ENCODE measurements around the gene IFT122. TPM values are rescaled to one million over a fixed set of nuclear protein-coding genes. Genes with fewer than 3 reads are reported as not detected.

The IFT122 gene
- total RNA-seq, 1 donor from 2014 or later = 19.2 TPM

DNA sequence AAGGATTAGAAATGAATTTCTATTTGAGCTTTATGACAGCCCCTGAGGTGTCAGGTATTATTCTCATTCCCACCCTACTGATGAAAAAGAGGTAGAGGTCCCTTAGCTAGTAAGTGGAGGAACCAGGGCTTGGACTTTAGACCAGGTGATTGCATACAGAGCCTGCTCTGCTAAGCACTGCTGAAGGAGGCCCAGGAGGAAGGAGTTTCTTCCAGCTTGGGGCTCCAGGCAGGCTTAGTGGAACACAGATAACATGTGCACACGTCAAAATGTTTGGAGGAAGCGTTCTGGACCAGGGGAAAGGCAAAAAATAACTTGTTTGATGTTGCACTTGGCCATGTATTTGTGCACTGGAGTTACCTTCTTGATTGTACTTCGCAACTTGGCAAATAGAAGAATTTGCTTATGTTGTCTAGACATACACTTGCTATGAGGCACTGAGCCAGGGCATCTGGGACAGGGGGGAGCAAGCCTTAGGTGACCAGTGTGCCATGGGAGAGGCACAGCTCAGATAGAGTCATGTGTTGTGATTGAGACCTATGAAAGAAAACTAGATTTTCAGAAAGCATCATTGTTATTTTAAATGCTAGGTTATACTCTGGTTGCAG, 22.4 kb downstream of the IFT122 start:
- no peak overlapping the region for H3K27ac Mint-ChIP-seq
- intact Hi-C loops (cut with micrococcal nuclease) = no loop called here
- DNase-seq (no peak), ATAC-seq (ENCODE audit: low read depth) (no peak)
- no peaks in the 10 kb centered on the region for H3K4me1 Mint-ChIP-seq
- CTCF ChIA-PET = no interaction called here
- TF ChIP-seq, protein P1, sequence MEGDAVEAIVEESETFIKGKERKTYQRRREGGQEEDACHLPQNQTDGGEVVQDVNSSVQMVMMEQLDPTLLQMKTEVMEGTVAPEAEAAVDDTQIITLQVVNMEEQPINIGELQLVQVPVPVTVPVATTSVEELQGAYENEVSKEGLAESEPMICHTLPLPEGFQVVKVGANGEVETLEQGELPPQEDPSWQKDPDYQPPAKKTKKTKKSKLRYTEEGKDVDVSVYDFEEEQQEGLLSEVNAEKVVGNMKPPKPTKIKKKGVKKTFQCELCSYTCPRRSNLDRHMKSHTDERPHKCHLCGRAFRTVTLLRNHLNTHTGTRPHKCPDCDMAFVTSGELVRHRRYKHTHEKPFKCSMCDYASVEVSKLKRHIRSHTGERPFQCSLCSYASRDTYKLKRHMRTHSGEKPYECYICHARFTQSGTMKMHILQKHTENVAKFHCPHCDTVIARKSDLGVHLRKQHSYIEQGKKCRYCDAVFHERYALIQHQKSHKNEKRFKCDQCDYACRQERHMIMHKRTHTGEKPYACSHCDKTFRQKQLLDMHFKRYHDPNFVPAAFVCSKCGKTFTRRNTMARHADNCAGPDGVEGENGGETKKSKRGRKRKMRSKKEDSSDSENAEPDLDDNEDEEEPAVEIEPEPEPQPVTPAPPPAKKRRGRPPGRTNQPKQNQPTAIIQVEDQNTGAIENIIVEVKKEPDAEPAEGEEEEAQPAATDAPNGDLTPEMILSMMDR (IDR thresholded peaks at IDR 0.05) = no peak
- no peak overlapping the region for H3K4me3 Mint-ChIP-seq
- POLR2A ChIA-PET = interaction anchor here (0.6 kb wide), 1 partner anchor 541 kb away, joined by 3 read pairs; no protein-coding TSS in a partner anchor
- no peaks in the 10 kb centered on the region for H3K9me3 Mint-ChIP-seq
- H3K36me3 Mint-ChIP-seq (ENCODE audit: low read depth) = peaks cover 12% of the 10 kb centered on the region
- H3K27me3 Mint-ChIP-seq = no peaks in the 10 kb centered on the region

DNA sequence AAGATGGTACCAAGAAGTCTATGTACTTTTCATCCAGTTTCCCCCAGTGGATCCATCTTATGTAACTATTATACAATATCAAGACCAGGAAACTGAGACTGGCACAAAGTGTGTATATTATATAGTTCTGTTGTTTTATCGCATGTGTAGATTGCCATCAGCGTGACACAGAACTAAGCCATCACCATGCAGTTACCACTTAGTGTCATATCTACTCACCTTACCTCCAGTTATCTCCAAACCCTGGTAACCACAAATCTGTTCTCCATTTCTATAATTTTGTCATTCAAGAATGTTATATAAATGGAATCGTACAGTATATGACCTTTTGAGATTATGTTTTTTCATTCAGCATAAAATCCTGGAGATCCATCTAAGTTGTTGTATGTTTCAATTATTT, 23.1 kb downstream of the IFT122 start:
- H3K4me3 Mint-ChIP-seq = no peak overlapping the region
- H3K4me1 Mint-ChIP-seq = no peaks in the 10 kb centered on the region
- ChIA-PET POLR2A (no interaction called here), CTCF (no interaction called here)
- no peaks in the 10 kb centered on the region for H3K27me3 Mint-ChIP-seq
- DNase-seq = no peak
- peaks cover 13% of the 10 kb centered on the region for H3K36me3 Mint-ChIP-seq (ENCODE audit: low read depth)
- no peak overlapping the region for H3K27ac Mint-ChIP-seq
- intact Hi-C loops (cut with micrococcal nuclease) = no loop called here
- TF ChIP-seq, protein P1 (IDR thresholded peaks at IDR 0.05) = no peak
- no peak for ATAC-seq (ENCODE audit: low read depth)
- no peaks in the 10 kb centered on the region for H3K9me3 Mint-ChIP-seq

GRCh38 chr3:129463716-129464115, 23.7 kb downstream of the IFT122 start:
- Mint-ChIP-seq H3K4me3 (no peak overlapping the region), H3K27ac (no peak overlapping the region), H3K4me1 (no peaks in the 10 kb centered on the region), H3K9me3 (no peaks in the 10 kb centered on the region), H3K36me3 (ENCODE audit: low read depth) (peaks cover 13% of the 10 kb centered on the region), H3K27me3 (no peaks in the 10 kb centered on the region)
- TF ChIP-seq, protein P1 (IDR thresholded peaks at IDR 0.05) = no peak
- DNase-seq = no peak
- no peak for ATAC-seq (ENCODE audit: low read depth)
- intact Hi-C loops (cut with micrococcal nuclease) = no loop called here
- POLR2A ChIA-PET = interaction anchor here (0.5 kb wide), 1 partner anchor 1419 kb away, joined by 3 read pairs; no protein-coding TSS in a partner anchor
- CTCF ChIA-PET = no interaction called here

DNA sequence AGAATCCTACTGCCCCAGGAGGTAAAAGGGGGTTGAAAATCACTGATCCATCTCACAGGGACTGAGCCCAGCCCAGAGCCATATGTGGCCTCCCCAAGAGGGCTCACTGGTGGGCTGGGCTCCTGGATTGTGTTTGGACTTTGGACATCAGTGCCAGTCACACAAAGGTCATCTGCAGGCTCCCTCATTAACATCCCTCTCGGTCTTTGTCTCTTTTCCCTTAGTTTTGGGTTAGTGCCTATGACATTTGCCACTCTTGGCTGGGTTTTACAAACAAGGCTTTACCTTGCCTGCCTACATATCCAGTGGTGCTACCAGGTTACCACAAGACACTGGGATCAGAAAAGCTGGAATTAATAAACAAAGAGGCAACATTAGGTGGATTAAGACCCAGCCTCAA, 27.9 kb downstream of the IFT122 start:
- POLR2A ChIA-PET = no interaction called here
- TF ChIP-seq, protein P1 (IDR thresholded peaks at IDR 0.05) = no peak
- no peak for DNase-seq

GRCh38 chr3:129469026-129469425, 29.0 kb downstream of the IFT122 start:
- intact Hi-C loops (cut with micrococcal nuclease) = no loop called here
- POLR2A ChIA-PET = interaction anchor here (0.6 kb wide), 1 partner anchor 872 kb away, joined by 3 read pairs; no protein-coding TSS in a partner anchor
- CTCF ChIA-PET = no interaction called here
- no peak for DNase-seq
- ATAC-seq (ENCODE audit: low read depth) = no peak
- H3K9me3 Mint-ChIP-seq = no peaks in the 10 kb centered on the region
- H3K27me3 Mint-ChIP-seq = no peaks in the 10 kb centered on the region
- TF ChIP-seq, protein P1 (IDR thresholded peaks at IDR 0.05) = no peak
- no peak overlapping the region for H3K4me3 Mint-ChIP-seq
- H3K36me3 Mint-ChIP-seq (ENCODE audit: low read depth) = peaks cover 23% of the 10 kb centered on the region
- H3K4me1 Mint-ChIP-seq = no peaks in the 10 kb centered on the region
- H3K27ac Mint-ChIP-seq = no peak overlapping the region

More for the DNA sequence above, 27.9 kb downstream of the IFT122 start:
- H3K36me3 Mint-ChIP-seq (ENCODE audit: low read depth) = peaks cover 23% of the 10 kb centered on the region
- ATAC-seq (ENCODE audit: low read depth) = no peak
- intact Hi-C loops (cut with micrococcal nuclease) = no loop called here
- no peaks in the 10 kb centered on the region for H3K27me3 Mint-ChIP-seq
- no peak overlapping the region for H3K4me3 Mint-ChIP-seq
- no peaks in the 10 kb centered on the region for H3K9me3 Mint-ChIP-seq
- no peak overlapping the region for H3K27ac Mint-ChIP-seq
- CTCF ChIA-PET = no interaction called here
- no peaks in the 10 kb centered on the region for H3K4me1 Mint-ChIP-seq
